ENCODE data around the gene ZDHHC8.

Gene ZDHHC8

DNA sequence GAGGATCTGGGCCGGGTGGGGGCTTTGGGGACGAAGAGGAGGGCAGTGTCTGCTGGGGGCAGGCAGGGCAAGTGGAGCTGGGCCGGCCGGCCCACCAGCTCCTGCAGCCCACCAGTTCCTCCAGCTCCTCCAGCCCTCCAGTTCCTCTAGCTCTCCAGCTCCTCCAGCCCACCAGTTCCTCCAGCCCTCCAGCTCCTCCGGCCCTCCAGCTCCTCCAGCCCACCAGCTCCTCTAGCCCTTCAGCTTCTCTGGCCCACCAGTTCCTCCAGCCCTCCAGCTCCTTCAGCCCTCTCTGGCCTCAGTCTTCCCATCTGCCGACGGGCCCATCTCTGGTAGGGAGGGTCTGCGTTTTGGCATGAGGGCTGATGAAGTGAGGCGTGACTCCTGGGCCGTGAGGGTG lies 28.4 kb downstream of the ZDHHC8 start:
- Histone ChIP-seq H3K27ac (no peak overlapping the region), H3K9me3 (ENCODE audit: severe bottlenecking) (no peaks in the 10 kb centered on the region), H3K4me3 (ENCODE audit: low read depth, low read length) (no peak overlapping the region), H3K27me3 (ENCODE audit: insufficient read depth, low read depth, severe bottlenecking) (no peaks in the 10 kb centered on the region), H3K36me3 (no peaks in the 10 kb centered on the region)
- no peak for DNase-seq
- TF ChIP-seq, protein P1, sequence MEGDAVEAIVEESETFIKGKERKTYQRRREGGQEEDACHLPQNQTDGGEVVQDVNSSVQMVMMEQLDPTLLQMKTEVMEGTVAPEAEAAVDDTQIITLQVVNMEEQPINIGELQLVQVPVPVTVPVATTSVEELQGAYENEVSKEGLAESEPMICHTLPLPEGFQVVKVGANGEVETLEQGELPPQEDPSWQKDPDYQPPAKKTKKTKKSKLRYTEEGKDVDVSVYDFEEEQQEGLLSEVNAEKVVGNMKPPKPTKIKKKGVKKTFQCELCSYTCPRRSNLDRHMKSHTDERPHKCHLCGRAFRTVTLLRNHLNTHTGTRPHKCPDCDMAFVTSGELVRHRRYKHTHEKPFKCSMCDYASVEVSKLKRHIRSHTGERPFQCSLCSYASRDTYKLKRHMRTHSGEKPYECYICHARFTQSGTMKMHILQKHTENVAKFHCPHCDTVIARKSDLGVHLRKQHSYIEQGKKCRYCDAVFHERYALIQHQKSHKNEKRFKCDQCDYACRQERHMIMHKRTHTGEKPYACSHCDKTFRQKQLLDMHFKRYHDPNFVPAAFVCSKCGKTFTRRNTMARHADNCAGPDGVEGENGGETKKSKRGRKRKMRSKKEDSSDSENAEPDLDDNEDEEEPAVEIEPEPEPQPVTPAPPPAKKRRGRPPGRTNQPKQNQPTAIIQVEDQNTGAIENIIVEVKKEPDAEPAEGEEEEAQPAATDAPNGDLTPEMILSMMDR (IDR thresholded peaks at IDR 0.05; ENCODE audit: low read depth, low read length), result no peak

DNA sequence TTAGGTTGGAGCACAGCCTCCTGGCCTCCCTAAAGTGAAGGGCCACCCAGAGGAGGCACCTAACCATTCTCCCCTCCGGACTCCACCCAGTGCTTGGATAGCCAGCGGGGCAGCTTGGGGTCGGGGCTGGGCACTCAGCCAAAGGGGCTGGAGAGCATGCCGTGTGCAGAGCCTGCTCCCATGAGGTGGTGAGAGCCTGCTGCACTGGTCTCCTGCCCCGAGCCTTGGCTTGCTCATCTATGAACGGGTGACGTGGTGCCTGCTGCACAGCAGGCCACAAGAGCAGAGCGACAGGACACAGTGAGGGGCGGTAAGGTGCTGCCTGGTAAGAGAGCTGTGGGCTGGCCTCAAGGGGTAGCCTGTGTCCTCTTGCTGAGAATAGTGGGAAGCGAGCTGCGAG lies 33.3 kb downstream of the ZDHHC8 start:
- Histone ChIP-seq H3K27ac (no peak overlapping the region), H3K27me3 (ENCODE audit: insufficient read depth, low read depth, severe bottlenecking) (no peaks in the 10 kb centered on the region), H3K9me3 (ENCODE audit: severe bottlenecking) (no peaks in the 10 kb centered on the region), H3K36me3 (no peaks in the 10 kb centered on the region), H3K4me3 (ENCODE audit: low read depth, low read length) (no peak overlapping the region)
- TF ChIP-seq, protein P1 (IDR thresholded peaks at IDR 0.05; ENCODE audit: low read depth, low read length), result no peak
- DNase-seq, result no peak

DNA sequence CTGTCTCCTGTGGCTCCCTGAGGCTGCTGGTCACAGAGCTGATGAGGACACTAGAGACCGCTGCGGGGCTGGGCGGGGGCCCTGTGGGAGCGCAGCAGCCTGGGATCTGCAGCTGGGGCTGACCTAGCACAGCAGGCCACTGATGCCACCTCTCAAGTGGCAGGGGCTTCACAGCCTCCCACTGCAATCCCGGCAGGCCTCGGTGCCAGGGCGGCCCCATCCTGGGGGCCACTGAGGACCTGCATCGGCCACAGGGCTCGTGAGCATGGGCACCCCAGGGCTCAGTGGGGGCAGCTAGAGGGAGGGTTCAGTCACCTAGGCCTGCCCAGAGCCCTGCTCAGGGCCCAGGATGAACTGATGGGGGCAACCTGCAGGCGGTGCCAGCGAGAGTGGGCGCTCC lies 33.8 kb downstream of the ZDHHC8 start:
- Histone ChIP-seq H3K9me3 (ENCODE audit: severe bottlenecking) (no peaks in the 10 kb centered on the region), H3K27me3 (ENCODE audit: insufficient read depth, low read depth, severe bottlenecking) (no peaks in the 10 kb centered on the region), H3K36me3 (no peaks in the 10 kb centered on the region), H3K27ac (no peak overlapping the region), H3K4me3 (ENCODE audit: low read depth, low read length) (no peak overlapping the region)
- DNase-seq, result no peak
- TF ChIP-seq, protein P1 (IDR thresholded peaks at IDR 0.05; ENCODE audit: low read depth, low read length), result no peak

DNA sequence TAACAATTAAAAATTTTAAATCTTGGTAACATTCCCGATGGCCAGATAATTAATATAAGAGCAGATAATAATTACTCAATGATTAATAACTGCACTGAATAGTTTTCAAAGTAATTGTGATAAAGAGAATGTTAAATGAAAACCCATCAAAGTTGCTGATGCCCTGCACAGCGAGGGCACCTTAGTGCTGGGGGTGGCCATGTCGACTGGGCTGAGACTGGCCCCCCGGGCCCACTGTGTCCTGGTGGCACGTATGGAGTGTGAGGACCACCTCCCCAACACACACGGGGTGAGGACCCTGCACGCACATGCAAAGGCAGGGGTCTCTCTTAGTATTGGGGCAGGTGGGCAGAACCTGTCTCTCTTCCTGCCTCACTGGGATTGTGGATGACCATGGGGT lies 34.3 kb downstream of the ZDHHC8 start:
- no peaks in the 10 kb centered on the region for H3K27me3 ChIP-seq (ENCODE audit: insufficient read depth, low read depth, severe bottlenecking)
- no peaks in the 10 kb centered on the region for H3K36me3 ChIP-seq
- TF ChIP-seq, protein P1 (IDR thresholded peaks at IDR 0.05; ENCODE audit: low read depth, low read length), result no peak
- H3K27ac ChIP-seq, result no peak overlapping the region
- H3K9me3 ChIP-seq (ENCODE audit: severe bottlenecking), result no peaks in the 10 kb centered on the region
- H3K4me3 ChIP-seq (ENCODE audit: low read depth, low read length), result no peak overlapping the region
- no peak for DNase-seq

DNA sequence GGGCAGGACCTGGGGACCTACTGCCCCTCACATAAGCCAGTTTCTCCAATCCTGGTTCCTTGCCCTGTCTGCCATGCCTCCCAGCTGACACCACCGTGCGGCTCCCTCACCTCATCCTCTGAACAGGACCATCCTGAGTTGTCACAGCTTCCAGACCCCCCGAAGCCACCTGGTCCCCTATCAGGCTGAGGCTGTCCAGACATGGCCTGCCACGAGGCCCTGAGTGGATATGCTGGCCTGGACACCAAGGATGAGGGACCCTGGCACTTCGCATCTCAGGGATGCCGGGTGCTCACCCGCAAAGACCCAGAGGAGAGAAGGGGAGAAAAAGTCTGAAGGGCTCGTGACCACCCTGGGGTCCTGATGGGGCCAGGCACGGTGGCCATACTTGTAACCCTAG lies 35.1 kb downstream of the ZDHHC8 start:
- no peak overlapping the region for H3K27ac ChIP-seq
- no peaks in the 10 kb centered on the region for H3K27me3 ChIP-seq (ENCODE audit: insufficient read depth, low read depth, severe bottlenecking)
- no peak for DNase-seq
- no peaks in the 10 kb centered on the region for H3K36me3 ChIP-seq
- H3K4me3 ChIP-seq (ENCODE audit: low read depth, low read length), result no peak overlapping the region
- TF ChIP-seq, protein P1 (IDR thresholded peaks at IDR 0.05; ENCODE audit: low read depth, low read length), result no peak
- no peaks in the 10 kb centered on the region for H3K9me3 ChIP-seq (ENCODE audit: severe bottlenecking)

DNA sequence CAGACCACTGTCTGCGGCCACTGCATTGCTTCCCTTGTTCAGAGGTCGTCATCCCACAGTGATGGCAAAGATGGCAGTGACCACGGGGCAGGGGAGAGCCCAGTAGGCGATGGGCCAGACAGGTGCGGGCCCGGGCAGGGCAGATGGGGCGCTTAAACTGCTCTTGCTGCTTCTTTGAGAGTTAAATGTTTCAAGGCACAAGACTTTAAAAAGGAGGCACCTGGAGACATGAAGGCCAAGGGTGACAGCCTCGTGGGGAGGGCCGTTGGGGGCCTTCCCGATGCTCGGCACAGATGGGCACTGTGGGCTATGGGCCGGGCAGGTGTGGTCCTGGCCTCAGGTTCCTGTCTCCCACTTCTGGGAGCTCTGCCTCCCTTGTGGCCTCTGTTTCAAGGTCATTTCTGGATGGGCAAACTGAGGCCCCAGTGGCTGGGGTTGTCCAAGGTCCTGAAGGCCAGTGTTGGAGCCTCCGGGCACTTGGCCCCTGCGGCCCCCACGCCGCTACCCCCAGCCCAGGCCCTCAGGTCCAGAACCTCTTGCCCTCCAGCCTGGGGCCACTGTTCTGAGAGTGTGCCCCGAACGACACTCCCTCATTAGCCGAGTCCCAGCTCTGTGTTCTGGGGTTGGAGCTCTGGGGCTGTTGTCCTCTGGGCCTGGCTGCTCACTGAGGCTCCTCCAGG lies 36.2 kb downstream of the ZDHHC8 start:
- no peaks in the 10 kb centered on the region for H3K36me3 ChIP-seq
- no peak for DNase-seq
- no peak overlapping the region for H3K4me3 ChIP-seq (ENCODE audit: low read depth, low read length)
- no peaks in the 10 kb centered on the region for H3K9me3 ChIP-seq (ENCODE audit: severe bottlenecking)
- H3K27ac ChIP-seq, result no peak overlapping the region
- H3K27me3 ChIP-seq (ENCODE audit: insufficient read depth, low read depth, severe bottlenecking), result no peaks in the 10 kb centered on the region
- TF ChIP-seq, protein P1 (IDR thresholded peaks at IDR 0.05; ENCODE audit: low read depth, low read length), result no peak
